GM21825 (cell line): ENCODE results near the gene ITGA4.

Experiments
- ATAC-seq: cut with Tn5 transposase; IDR thresholded peaks from one replicate; pipeline ENCODE4 v1.9.1; 2021; ENCODE audit warnings: mild to moderate bottlenecking, moderate library complexity; ENCODE audit not compliant: unreplicated experiment

Gene ITGA4

GRCh38 chr2:181499231-181499630, 42.0 kb downstream of the ITGA4 start:
- ATAC-seq: no peak

- ATAC-seq: no peak
These were observed 43.0 kb downstream of the ITGA4 start for GRCh38 chr2:181500201-181500600.

- ATAC-seq: no peak
These were observed 58.5 kb downstream of the ITGA4 start for GRCh38 chr2:181515719-181516118.

GRCh38 chr2:181516992-181517391, 59.8 kb downstream of the ITGA4 start:
- ATAC-seq: no peak

- ATAC-seq: no peak
These were observed 60.6 kb downstream of the ITGA4 start for GRCh38 chr2:181517685-181518301.

- no peak for ATAC-seq
These were observed 63.1 kb downstream of the ITGA4 start for GRCh38 chr2:181520253-181520652.

- ATAC-seq: no peak
These were observed 66.6 kb downstream of the ITGA4 start for GRCh38 chr2:181523756-181524155.

- ATAC-seq: no peak
These were observed 68.8 kb downstream of the ITGA4 start for GRCh38 chr2:181526014-181526413.

GRCh38 chr2:181527058-181527457, 69.9 kb downstream of the ITGA4 start:
- no peak for ATAC-seq

- ATAC-seq: no peak
These were observed 71.3 kb downstream of the ITGA4 start for GRCh38 chr2:181528441-181528840.

GRCh38 chr2:181536730-181537129, 79.5 kb downstream of the ITGA4 start:
- no peak for ATAC-seq

GRCh38 chr2:181540421-181540820, 83.2 kb downstream of the ITGA4 start:
- ATAC-seq: no peak

GRCh38 chr2:181542170-181542569, 85.0 kb downstream of the ITGA4 start:
- no peak for ATAC-seq

GRCh38 chr2:181546086-181546485, 88.9 kb downstream of the ITGA4 start:
- no peak for ATAC-seq

GRCh38 chr2:181552808-181553207, 95.6 kb downstream of the ITGA4 start:
- no peak for ATAC-seq

GRCh38 chr2:181553244-181553643, 96.1 kb downstream of the ITGA4 start:
- no peak for ATAC-seq

- ATAC-seq: no peak
These were observed 97.1 kb downstream of the ITGA4 start for GRCh38 chr2:181554061-181554830.

- no peak for ATAC-seq
These were observed 101.2 kb downstream of the ITGA4 start for GRCh38 chr2:181558371-181558770.

GRCh38 chr2:181563101-181563692, 106.0 kb downstream of the ITGA4 start:
- ATAC-seq: no peak

GRCh38 chr2:181566334-181567032, 109.3 kb downstream of the ITGA4 start:
- no peak for ATAC-seq

GRCh38 chr2:181570059-181570458, 112.9 kb downstream of the ITGA4 start:
- no peak for ATAC-seq
